SIG-M5 (cell line): ENCODE data around the gene BARHL1.

ENCODE experiments used
- DNase-seq: peaks from one replicate; lab custom pipeline; 2025; lab: John Stamatoyannopoulos, UW

Gene BARHL1

DNA sequence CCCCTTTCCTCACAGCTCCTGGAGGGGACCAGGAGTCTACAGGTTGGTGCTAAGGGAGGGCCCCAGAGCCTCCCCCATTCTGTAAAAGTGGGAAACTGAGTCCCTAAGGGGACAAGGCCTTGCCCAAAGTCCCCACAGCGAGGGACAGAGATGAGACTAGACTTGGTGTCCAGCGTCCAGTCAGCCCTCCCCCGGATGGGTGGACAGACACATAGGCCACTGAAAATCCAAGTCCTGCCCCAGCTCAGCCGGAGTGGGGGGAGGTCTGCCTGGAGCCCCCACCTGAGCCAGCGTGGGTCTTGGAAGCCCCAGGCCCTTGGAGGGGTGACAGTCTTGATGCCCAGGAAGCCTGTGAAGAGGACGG is 5.2 kb downstream of the BARHL1 start:
- no peak for DNase-seq

- DNase-seq: no peak
Observed at GRCh38 chr9:132588098-132588497, 5.7 kb downstream of the BARHL1 start.

GRCh38 chr9:132588501-132589147 is 6.2 kb downstream of the BARHL1 start:
- no peak for DNase-seq

DNA sequence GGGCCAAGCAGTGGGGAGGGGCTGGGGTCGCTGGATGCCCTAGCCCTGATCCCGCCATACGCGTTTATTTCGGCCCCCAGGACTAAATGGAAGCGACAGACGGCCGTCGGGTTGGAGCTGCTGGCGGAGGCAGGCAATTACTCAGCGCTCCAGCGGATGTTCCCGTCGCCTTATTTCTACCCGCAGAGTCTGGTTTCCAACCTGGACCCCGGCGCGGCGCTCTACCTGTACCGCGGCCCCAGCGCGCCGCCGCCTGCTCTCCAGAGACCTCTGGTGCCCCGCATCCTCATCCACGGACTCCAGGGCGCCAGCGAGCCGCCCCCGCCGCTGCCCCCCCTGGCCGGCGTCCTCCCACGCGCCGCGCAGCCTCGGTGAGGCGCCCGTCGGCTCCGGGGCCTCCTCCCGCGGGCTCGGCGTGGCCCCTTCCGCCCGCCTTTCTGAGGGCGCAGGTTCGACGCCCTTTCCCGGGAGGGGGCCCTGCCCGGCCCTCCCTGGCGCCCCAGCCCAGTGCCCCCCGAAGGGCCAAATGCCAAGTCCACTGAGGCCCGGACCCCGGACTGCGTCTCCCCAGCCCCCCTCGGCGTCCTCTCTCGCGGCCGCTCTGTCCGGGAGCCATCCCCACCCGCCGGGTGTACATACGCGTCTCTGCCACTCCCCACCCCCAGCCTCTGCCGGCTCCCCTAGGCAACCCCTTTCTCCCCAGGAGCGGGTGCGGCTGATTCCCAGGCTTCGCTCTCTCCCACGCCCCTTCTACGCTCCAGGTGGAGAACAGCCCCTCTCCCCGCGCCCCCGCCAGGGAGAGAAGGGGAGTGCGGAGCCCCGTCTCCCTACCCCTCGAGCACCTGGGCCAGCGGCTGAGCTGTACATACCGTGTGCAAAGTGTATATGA is 7.0 kb downstream of the BARHL1 start:
- DNase-seq: no peak

GRCh38 chr9:132590037-132590317 is 7.6 kb downstream of the BARHL1 start:
- no peak for DNase-seq

DNA sequence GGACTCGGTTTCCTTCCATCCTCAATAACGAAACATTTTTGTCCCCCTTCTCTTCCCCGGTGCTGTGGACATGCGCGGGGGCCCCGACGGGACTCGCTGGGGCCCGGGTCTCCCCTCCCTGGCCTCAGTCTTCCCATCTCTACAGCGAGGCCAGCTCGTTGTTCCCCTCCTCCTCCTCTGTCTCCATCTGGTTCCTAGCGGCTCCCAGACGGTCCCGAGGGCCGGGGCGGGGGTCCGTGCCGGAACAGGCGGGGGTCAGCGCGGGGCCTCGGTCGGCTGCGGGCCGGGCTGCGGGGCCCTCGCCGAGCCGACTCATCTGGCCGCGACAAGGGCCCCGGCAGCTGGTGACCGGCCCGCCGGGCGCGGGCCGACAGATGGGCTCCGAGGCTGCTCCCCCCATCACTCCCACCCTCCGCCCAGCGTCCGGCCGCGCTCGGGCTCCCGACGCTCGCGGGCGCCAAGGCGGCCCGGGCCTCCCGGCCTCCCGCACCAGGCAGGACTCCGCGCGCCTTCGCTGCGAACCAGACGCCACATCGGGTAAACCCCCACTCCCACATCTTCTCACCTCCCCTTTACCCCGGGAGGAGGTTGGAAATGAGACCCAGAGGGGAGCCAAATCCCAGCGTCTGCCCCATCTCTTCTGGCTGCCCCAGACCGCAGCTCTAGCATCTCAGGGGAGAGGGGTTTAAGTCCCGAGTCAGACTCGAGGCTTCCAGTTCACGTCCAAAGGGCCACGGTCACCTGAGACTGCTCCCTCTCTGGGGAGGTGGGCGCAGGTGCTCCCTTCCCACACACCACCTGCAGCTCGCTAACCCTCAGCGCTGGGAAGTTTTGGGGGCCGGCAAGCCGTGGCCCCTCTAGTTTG is 8.1 kb downstream of the BARHL1 start:
- DNase-seq: no peak

- DNase-seq: no peak
Observed at GRCh38 chr9:132591244-132591643, 8.8 kb downstream of the BARHL1 start.

- no peak for DNase-seq
Observed at GRCh38 chr9:132591751-132592314, 9.4 kb downstream of the BARHL1 start.

GRCh38 chr9:132592451-132592850 is 10.0 kb downstream of the BARHL1 start:
- no peak for DNase-seq

DNA sequence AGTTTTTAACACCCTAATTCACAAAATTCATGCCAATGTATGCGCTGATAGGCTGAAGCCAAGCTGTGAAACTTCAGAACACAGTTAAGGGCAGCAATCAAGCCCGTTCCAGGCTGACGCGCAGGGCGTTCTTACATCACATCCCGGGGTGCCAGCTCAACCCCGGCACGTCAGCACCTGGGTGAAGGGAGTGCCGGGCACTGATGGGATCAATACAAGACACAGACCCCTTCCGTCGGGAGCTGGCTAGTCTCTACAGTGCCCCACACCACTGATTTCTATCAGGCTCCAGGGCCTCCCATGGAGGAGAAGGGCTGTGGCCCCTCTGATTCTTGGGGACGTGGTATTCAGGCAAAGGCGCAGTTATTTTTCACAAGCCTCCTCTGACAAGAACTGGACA is 12.0 kb downstream of the BARHL1 start:
- no peak for DNase-seq

DNA sequence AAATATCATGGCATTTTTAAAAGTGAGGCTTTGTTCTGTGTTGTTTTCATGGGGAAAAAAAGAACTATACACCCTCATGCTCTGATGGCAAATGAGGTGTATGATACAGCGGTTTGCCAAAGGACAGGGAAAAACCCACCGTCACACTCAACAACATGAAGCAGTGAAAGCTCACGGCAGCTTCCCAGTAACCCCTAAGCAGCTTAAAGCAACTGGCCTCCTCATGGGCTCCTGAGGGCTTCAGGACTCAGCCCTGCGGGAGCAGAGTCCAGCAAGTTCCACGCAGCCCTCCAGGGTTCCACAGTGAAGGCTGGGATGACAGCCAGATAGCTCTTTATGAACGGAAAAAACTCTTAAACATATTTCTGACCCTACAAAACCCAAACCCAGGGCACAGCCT is 12.9 kb downstream of the BARHL1 start:
- DNase-seq: no peak

DNA sequence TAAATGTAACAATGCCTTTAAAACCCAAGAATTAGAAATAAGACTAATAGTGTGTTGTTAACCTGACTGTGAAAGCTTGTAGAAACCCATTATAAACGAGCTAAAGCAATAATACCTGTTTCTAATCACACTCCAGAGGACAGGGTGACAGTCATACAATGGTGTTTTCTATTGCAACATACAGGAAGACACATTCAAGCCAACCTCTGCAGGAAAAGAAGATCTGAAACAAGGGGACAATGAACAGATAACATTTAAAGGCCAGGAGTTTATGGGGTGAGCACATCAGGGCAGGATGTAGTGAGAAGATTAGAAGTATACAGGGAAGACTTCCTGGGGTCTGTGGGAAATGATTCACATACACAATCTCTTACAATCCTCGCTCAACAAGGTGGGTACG is 13.8 kb downstream of the BARHL1 start:
- DNase-seq: no peak

GRCh38 chr9:132597073-132597775 is 14.8 kb downstream of the BARHL1 start:
- no peak for DNase-seq

- no peak for DNase-seq
Observed at GRCh38 chr9:132600326-132600984, 18.0 kb downstream of the BARHL1 start.

DNA sequence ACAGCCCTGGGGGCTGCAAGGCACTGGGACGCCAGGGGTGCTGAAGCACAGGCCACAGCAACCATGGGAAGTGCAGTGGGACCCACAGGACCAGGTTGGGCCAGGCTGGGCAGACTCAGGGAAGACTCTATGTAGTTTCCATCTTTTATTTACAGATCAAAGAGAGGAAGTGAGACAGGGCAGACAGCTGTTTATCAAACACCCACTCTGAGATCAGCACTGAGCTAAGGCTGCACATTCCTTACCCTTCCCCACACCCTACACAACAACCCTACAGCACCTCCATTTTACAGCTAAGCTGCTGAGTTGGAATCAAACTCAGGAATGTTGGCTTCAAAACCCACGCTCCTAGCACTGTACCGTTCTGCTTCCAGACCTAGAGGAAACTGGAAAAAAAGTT is 19.8 kb downstream of the BARHL1 start:
- no peak for DNase-seq

DNA sequence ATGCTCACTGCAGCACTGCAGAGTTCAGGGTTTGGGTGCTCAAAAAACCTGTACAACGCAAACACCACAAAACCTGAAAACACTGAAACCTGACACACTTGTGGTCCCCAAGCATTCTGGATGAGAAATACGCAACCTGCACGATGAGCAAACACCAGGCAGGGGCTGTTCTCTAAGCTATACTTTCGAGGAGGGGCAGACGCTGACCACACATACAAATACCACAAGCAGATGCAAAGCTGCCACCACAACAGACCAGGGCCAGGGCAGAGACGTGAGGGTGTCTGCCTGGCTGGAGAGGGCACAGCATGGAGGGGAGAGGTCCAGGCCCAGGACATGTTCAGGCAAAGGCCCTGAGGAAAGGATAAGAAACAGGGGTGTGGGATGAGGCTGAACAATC is 23.0 kb downstream of the BARHL1 start:
- no peak for DNase-seq

DNA sequence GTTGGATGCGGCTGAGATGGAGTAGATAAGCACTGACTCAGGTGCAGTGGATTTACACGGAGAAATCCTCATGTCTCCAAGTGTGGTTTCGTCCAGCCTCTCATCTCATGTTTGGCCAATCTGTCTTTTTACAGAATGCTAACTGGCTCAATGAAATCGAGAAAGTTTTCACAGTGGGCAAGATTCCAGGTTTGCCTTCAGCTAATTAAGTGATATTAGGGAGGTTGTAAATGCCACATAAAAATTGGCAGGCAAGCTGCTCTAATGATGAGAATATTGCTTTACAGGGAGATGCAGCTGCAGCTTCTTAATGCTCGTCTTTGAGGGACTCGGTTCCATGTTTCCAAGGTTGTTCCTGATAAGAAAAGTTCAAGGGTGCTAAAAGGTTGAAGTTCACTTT is 23.7 kb downstream of the BARHL1 start:
- DNase-seq: no peak

GRCh38 chr9:132609184-132609583 is 26.8 kb downstream of the BARHL1 start:
- DNase-seq: no peak

GRCh38 chr9:132609829-132610228 is 27.4 kb downstream of the BARHL1 start:
- no peak for DNase-seq

GRCh38 chr9:132610661-132611060 is 28.3 kb downstream of the BARHL1 start:
- no peak for DNase-seq

GRCh38 chr9:132614324-132614723 is 31.9 kb downstream of the BARHL1 start:
- no peak for DNase-seq
